Left ventricle myocardium inferior (tissue), 1 donor: ENCODE results near the gene ARFIP1. TPM values are rescaled to one million over a fixed set of nuclear protein-coding genes. Genes with fewer than 3 reads are reported as not detected.

Experiments used
- DNase-seq: peaks from one replicate; pipeline ENCODE4 v3.0.0-alpha.2; 2020
- H3K27ac ChIP-seq: fragments of 200-600 bp; replicated peaks from 2 replicates; pipeline ENCODE4 v1.8.0; 2021
- H3K27me3 ChIP-seq: fragments of 200-600 bp; 2 replicates; pipeline ENCODE4 v1.8.0; 2021; ENCODE audit warnings: low read depth
- H3K36me3 ChIP-seq: fragments of 200-600 bp; 2 replicates; pipeline ENCODE4 v1.8.0; 2021
- H3K4me1 ChIP-seq: fragments of 200-600 bp; 2 replicates; pipeline ENCODE4 v1.8.0; 2021
- H3K4me3 ChIP-seq: fragments of 200-600 bp; 2 replicates; pipeline ENCODE4 v1.8.0; 2021; ENCODE audit warnings: mild to moderate bottlenecking, moderate library complexity
- H3K9me3 ChIP-seq: fragments of 200-600 bp; replicated peaks from 2 replicates; pipeline ENCODE4 v1.8.0; 2021
- CTCF ChIP-seq: fragments of 200-600 bp; IDR thresholded peaks from 2 replicates; pipeline ENCODE4 v1.8.0; 2021; ENCODE audit warnings: antibody characterized with exemption, mild to moderate bottlenecking, borderline replicate concordance
- intact Hi-C: fragments of 100-400 bp; cut with micrococcal nuclease; formaldehyde crosslinking; loops from one replicate; pipeline ENCODE4 v1.11.0; 2022
- total RNA-seq: library from RNA; stranded (reverse); fragmentation: NEBNext Ultra II Directional; extraction: Animal tissue kit (Norgen Biotek cat#: 25700); gene quantifications from one replicate; pipeline ENCODE4 v1.2.1, GENCODE V29; 2021
- donor health status: DM: no; HTN: yes; CAD: no; lungs with severe emphysema.

Gene ARFIP1
- total RNA-seq, 1 donor from 2014 or later: 13.2 TPM

GRCh38 chr4:152935631-152936445 is 156.1 kb downstream of the ARFIP1 start, which contains the start of gene FHDC1:
Gene FHDC1 (plus strand): TSS chr4:152936323. CDS start chr4:152943058, 6,735 bp downstream.
- Histone ChIP-seq H3K4me1 (peaks cover 32% of the 10 kb centered on the region), H3K36me3 (no peaks in the 10 kb centered on the region), H3K27ac (no peak within 1 kb of the TSS), H3K9me3 (no peaks in the 10 kb centered on the region), H3K4me3 (peak within 1 kb of the TSS; percentile 65), H3K27me3 (peaks cover 78% of the 10 kb centered on the region)
- DNase-seq: no peak
- intact Hi-C loops: no loop called here
- TF ChIP-seq CTCF: peak; percentile 11

- peaks cover 32% of the 10 kb centered on the region for H3K4me1 ChIP-seq
- no peak for DNase-seq
- H3K27me3 ChIP-seq: peaks cover 87% of the 10 kb centered on the region
- no peaks in the 10 kb centered on the region for H3K9me3 ChIP-seq
- TF ChIP-seq CTCF: no peak
- H3K27ac ChIP-seq: no peak overlapping the region
- peak overlapping the region; percentile 65 for H3K4me3 ChIP-seq
- H3K36me3 ChIP-seq: no peaks in the 10 kb centered on the region
- intact Hi-C loops: no loop called here
These were observed 156.9 kb downstream of the ARFIP1 start for GRCh38 chr4:152936446-152937335.

- peak; percentile 37 for DNase-seq
- intact Hi-C loops: no loop called here
- peak overlapping the region; percentile 37 for H3K27ac ChIP-seq
- peaks cover 32% of the 10 kb centered on the region for H3K4me1 ChIP-seq
- no peaks in the 10 kb centered on the region for H3K9me3 ChIP-seq
- peak overlapping the region; percentile 65 for H3K4me3 ChIP-seq
- no peak for TF ChIP-seq CTCF
- peaks cover 94% of the 10 kb centered on the region for H3K27me3 ChIP-seq
- H3K36me3 ChIP-seq: no peaks in the 10 kb centered on the region
These were observed 157.8 kb downstream of the ARFIP1 start for GRCh38 chr4:152937336-152938236.

- no peaks in the 10 kb centered on the region for H3K9me3 ChIP-seq
- H3K4me1 ChIP-seq: peaks cover 32% of the 10 kb centered on the region
- H3K27ac ChIP-seq: no peak overlapping the region
- H3K27me3 ChIP-seq: peaks cover 91% of the 10 kb centered on the region
- intact Hi-C loops: no loop called here
- TF ChIP-seq CTCF: no peak
- no peaks in the 10 kb centered on the region for H3K36me3 ChIP-seq
- peak overlapping the region; percentile 65 for H3K4me3 ChIP-seq
- DNase-seq: no peak
These were observed 158.6 kb downstream of the ARFIP1 start for GRCh38 chr4:152938237-152938947.
